Activated CD8-positive, alpha-beta memory T cell treated with anti-CD3 and anti-CD28 coated beads for 48 hours (primary cell): ENCODE data around the gene IST1.

Source experiments
- DNase-seq, 3 experiments: peaks; one replicate each; pipeline ENCODE4 v3.0.0-alpha.2; 2020; ENCODE audit warnings: low read depth in 2 of 3, low spot score in 2 of 3

IST1 gene

GRCh38 chr16:71916397-71916920, 21.1 kb downstream of the IST1 start:
- no peak for DNase-seq

- DNase-seq, result no peak
Measured at GRCh38 chr16:71917900-71918299, 22.6 kb downstream of the IST1 start.

- no peak for DNase-seq
Measured at GRCh38 chr16:71919035-71919434, 23.7 kb downstream of the IST1 start.

- no peak for DNase-seq
Measured at GRCh38 chr16:71920658-71921057, 25.3 kb downstream of the IST1 start.

GRCh38 chr16:71923941-71924690, 28.8 kb downstream of the IST1 start:
- no peak for DNase-seq

- DNase-seq, result no peak
Measured at GRCh38 chr16:71924710-71925109, 29.4 kb downstream of the IST1 start.

- DNase-seq, result no peak
Measured at GRCh38 chr16:71927383-71927782, 32.1 kb downstream of the IST1 start.

GRCh38 chr16:71927787-71928186, 32.5 kb downstream of the IST1 start:
- DNase-seq, result no peak

GRCh38 chr16:71929048-71929447, 33.7 kb downstream of the IST1 start:
- no peak for DNase-seq

- DNase-seq, result no peak
Measured at GRCh38 chr16:71930013-71930563, 34.8 kb downstream of the IST1 start.

- no peak for DNase-seq
Measured at GRCh38 chr16:71931001-71931400, 35.7 kb downstream of the IST1 start.

- no peak for DNase-seq
Measured at GRCh38 chr16:71931599-71931998, 36.3 kb downstream of the IST1 start.

GRCh38 chr16:71933017-71933416, 37.7 kb downstream of the IST1 start:
- DNase-seq, result no peak

GRCh38 chr16:71933913-71934695, 38.8 kb downstream of the IST1 start:
- DNase-seq, result no peak

- DNase-seq, result no peak
Measured at GRCh38 chr16:71937868-71938510, 42.7 kb downstream of the IST1 start.

GRCh38 chr16:71943887-71944286, 48.6 kb downstream of the IST1 start:
- no peak for DNase-seq

GRCh38 chr16:71945616-71946015, 50.3 kb downstream of the IST1 start:
- DNase-seq, result no peak

- no peak for DNase-seq
Measured at GRCh38 chr16:71952825-71953224, 57.5 kb downstream of the IST1 start.

- DNase-seq, result no peak
Measured at GRCh38 chr16:71954180-71954579, 58.8 kb downstream of the IST1 start.

GRCh38 chr16:71954699-71955195, 59.4 kb downstream of the IST1 start:
- no peak for DNase-seq

GRCh38 chr16:71956486-71956885, 61.2 kb downstream of the IST1 start:
- DNase-seq, result no peak
